Right ventricle myocardium superior (tissue), 1 donor: ENCODE data around the gene FKBP1B. TPM values are rescaled to one million over a fixed set of nuclear protein-coding genes. Genes with fewer than 3 reads are reported as not detected.

ENCODE experiments used
- ATAC-seq: fragments of 200-7000 bp; cut with Tn5 transposase; one replicate; pipeline ENCODE4 v1.9.1; 2020; ENCODE audit warnings: mild to moderate bottlenecking; ENCODE audit not compliant: poor library complexity
- DNase-seq: peaks from one replicate; pipeline ENCODE4 v3.0.0-alpha.2; 2020
- intact Hi-C: fragments of 100-400 bp; cut with DNase I; formaldehyde crosslinking; loops from one replicate; pipeline ENCODE4 v1.11.2; 2022
- total RNA-seq: library from RNA; stranded (reverse); fragmentation: NEBNext Ultra II Directional; extraction: Animal tissue kit (Norgen Biotek cat#: 25700); gene quantifications from one replicate; pipeline ENCODE4 v1.2.1, GENCODE V29; 2021
- donor health status: DM: no; HTN: yes; CAD: no; lungs with severe emphysema.

Gene FKBP1B
- total RNA-seq, 1 donor from 2014 or later: 3.1 TPM

- no peak for DNase-seq
- intact Hi-C loops: no loop called here
- ATAC-seq: no peak
These were observed 2.3 kb downstream of the FKBP1B start for GRCh38 chr2:24051833-24052232.

GRCh38 chr2:24052951-24053350 is 3.4 kb downstream of the FKBP1B start:
- DNase-seq: no peak
- no peak for ATAC-seq
- intact Hi-C loops: no loop called here

GRCh38 chr2:24054366-24055010 is 4.9 kb downstream of the FKBP1B start:
- intact Hi-C loops: no loop called here

DNA sequence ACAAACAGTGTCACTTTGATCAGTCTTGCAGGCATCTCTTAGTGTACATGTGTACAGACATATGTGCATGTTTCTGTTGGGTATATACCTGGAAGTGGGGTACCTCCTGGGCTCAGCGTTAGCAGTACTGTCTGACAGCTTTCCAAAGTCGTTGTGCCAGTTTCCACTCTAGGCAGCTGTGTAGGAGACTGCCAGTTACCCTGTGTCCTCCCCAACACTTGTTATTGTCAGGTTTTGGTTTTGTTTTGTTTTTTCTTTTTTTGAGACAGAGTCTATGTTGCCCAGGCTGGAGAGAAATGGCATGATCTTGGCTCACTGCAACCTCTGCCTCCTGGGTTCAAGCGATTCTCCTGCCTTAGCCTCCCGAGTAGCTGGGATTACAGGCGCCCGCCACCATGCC is 6.2 kb downstream of the FKBP1B start:
- ATAC-seq: no peak
- intact Hi-C loops: no loop called here
- no peak for DNase-seq

More at GRCh38 chr2:24054366-24055010, 4.9 kb downstream of the FKBP1B start:
- ATAC-seq (no peak), DNase-seq (no peak)

- intact Hi-C loops: no loop called here
- ATAC-seq (no peak), DNase-seq (no peak)
These were observed 9.2 kb downstream of the FKBP1B start for GRCh38 chr2:24058564-24059271.

GRCh38 chr2:24065341-24065740 is 15.8 kb downstream of the FKBP1B start:
- no peak for ATAC-seq
- DNase-seq: no peak
- intact Hi-C loops: no loop called here

GRCh38 chr2:24072259-24072658 is 22.7 kb downstream of the FKBP1B start:
- DNase-seq (no peak), ATAC-seq (no peak)
- intact Hi-C loops: no loop called here

DNA sequence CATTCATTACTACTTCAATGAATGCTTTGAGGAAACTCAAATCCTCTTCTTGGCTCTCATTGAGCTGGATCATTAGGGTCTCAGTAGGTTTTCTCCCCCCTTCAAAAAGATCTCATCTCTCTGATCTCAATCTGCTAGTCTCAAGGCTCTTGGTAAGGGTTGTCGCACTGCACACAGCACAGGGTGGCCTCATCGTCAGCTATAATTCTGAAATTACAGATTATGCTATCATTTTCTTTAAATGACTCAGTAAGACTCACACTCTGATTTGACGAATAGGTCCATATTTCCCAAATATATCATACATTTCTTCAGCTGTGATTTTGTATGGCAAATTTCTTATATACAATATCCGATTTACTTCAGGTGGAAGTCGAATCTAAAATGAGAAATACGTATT is 24.3 kb downstream of the FKBP1B start:
- intact Hi-C loops: no loop called here
- ATAC-seq (no peak), DNase-seq (no peak)

DNA sequence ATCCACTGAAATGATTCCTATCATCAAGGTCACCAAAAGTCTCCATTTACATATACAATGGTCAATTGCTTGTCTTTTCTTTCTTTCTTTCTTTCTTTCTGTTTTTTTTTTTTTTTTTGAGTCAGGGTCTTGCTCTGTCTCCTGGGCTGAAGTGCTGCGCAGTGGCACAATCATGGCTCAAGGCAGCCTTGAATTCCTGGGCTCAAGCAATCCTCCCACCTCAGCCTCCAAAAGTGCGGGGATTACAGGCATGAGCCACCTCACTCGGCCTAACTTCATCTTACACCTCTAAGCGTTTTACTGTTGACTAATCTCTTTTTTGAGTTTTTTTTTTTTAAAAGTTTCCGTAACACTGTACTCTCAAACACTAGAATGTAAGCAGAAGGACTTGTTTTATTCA is 25.7 kb downstream of the FKBP1B start:
- intact Hi-C loops: loop anchor here (5.0 kb wide), 1 partner anchor 148 kb away; the partner anchor contains the start of gene ATAD2B
- ATAC-seq (no peak), DNase-seq (no peak)

DNA sequence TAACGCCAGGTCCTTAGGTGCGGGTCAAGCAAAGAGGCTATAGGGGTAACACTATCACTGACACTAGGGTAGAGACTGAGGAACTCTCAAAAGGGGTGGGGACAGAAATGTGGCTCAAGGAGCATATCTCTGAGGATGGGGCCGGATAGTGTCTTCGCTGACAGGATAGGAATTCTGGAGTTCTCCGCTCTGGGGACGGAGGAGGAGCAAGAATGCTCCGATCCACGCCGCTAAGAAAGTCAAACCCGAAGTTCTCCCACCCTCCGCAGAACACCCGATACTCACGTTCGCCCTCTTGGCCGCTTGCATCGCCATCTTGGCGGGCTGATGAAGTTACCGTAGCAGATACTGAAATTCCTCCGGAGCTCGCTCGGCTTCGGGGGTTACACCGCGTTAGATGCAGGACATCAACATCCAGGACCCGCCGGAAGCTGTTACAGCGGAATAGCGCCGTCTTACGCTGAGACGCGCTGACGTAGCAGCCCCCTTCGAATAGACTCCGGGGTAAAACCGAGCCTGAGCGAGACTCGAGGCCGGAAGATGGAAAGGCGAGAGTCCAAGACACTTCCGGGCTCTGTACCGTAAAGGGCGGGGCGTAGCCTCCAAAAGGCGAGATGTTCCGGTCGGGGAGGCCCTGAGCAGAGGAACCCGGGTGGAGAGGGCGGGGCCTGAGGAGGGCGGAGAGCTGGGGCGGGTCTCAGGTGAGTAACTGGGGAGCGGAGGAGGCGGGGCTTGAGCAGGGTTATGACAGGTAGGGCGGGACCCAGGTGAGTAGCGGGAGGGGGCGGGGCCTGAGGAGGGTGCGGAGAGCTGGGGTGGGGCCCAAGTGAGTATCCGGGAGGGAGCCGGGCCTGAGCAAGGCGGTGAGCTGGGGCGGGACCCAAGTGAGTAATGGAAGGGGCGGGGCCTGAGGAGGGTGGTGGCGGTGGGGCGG is 26.6 kb downstream of the FKBP1B start, which contains the start of gene SF3B6:
TSS of gene SF3B6 (minus strand) at position 412 of the 934 bp plus-strand sequence. CDS start at position 315, 97 bp downstream.
- intact Hi-C loops: loop anchor here (5.0 kb wide), 1 partner anchor 149 kb away; the partner anchor contains the start of gene ATAD2B
- peak; percentile 98 for DNase-seq
- ATAC-seq: peak; percentile 95

GRCh38 chr2:24076849-24077534 is 27.5 kb downstream of the FKBP1B start:
- peak; percentile 15 for ATAC-seq
- DNase-seq: peak; percentile 49
- intact Hi-C loops: loop anchor here (5.0 kb wide), 1 partner anchor 150 kb away; the partner anchor contains the start of gene ATAD2B

DNA sequence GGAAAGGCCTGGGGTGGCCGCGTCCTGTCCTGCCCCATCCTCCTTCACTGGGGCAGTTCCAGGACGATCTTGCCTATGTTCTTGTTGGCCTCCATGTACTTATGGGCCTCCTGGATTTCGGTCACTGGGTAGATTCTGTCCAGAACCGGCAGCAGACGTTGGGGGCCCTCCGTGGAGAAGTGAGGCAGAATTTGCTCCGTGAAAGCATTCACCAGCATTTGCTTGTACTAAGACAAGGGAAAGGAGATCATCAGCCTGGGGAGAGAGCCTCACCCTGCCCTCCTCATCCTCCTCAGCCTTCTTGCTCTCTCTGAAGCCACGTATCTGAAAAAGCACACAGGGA is 28.0 kb downstream of the FKBP1B start:
- intact Hi-C loops: loop anchor here (5.0 kb wide), 1 partner anchor 150 kb away; the partner anchor contains the start of gene ATAD2B
- DNase-seq (no peak), ATAC-seq (no peak)

DNA sequence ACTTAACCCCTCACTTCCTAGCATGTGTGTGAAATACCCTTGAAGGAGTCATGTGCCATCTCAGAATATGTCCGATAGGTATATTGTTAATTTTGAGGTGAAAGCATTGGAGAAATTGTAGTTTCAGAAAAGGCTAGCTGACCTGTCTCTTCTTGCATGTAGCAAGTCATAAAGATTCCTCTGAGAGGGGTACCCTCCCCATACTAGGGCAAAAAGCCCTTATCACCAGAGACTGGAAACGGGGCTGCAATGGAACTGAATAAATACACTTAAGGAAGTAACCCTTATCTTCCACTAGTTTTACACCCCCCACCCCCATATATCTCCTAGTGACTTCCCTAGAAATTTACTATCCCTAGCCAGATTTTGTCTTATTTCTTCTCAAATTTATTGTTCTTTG is 28.3 kb downstream of the FKBP1B start:
- no peak for ATAC-seq
- intact Hi-C loops: loop anchor here (5.0 kb wide), 1 partner anchor 151 kb away; the partner anchor contains the start of gene ATAD2B
- DNase-seq: no peak

GRCh38 chr2:24080701-24081100 is 31.2 kb downstream of the FKBP1B start:
- ATAC-seq (no peak), DNase-seq (no peak)
- intact Hi-C loops: loop anchor here (10.0 kb wide), 1 partner anchor 256 kb away; no protein-coding TSS in a partner anchor

GRCh38 chr2:24082787-24083566 is 33.4 kb downstream of the FKBP1B start:
- intact Hi-C loops: loop anchor here (10.0 kb wide), 1 partner anchor 258 kb away; no protein-coding TSS in a partner anchor
- no peak for ATAC-seq

DNA sequence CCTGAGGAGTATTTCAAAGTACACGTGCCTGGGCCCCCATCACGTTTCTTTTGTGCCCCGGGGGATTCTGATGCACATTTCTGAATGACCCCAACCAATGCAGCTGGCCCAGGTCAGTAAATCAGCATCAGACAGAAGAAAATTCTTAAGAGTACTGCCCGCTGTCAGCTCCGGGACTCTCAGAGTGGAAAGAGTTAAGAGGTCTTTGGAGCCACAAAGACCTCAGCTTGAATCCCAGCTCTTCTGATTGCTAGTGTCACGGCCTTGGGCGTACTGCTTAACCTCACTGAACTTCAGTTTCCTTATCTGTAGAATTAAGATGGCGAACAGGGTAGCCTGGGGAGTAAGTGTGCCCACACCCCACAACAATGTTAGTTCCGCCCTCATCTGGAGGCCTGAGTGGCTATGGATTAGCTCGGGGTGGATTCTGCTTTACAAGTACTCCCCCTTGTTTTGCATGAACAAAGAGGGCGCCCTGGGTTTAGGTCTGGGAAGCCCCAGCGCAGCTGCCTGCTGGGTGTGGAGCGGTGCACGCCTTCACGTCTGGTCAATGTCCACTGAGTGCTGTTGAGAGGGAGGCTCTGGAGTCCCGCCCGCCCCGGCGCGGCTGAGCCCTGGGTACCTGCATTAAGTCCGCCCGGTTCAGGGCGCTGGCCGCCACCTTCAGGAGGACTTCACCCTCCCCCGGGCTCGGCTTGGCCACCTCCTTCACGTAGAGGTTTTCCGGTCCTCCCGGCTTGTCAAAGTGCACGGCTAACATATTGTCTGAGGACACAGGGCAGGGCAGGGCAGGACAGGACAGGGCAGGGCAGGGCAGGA is 34.2 kb downstream of the FKBP1B start:
- DNase-seq (no peak), ATAC-seq (peak; percentile 77)
- intact Hi-C loops: loop anchor here (10.0 kb wide), 1 partner anchor 259 kb away; no protein-coding TSS in a partner anchor

More at GRCh38 chr2:24082787-24083566, 33.4 kb downstream of the FKBP1B start:
- DNase-seq: no peak
